A673 (cell line): Measurements from ENCODE around the gene DNAH8.

ENCODE experiments used
- EZH2 ChIP-seq: fragments of 200-600 bp; sonication (generic); IDR thresholded peaks from 2 replicates; pipeline ENCODE4 v1.6.1; 2017; ENCODE audit warnings: borderline replicate concordance, low read depth, mild to moderate bottlenecking, mixed read lengths, antibody characterized with exemption, low read length; ENCODE audit not compliant: poor library complexity, severe bottlenecking
- TF ChIP-seq, protein P1 (sequence below): fragments of 300-800, 200-600 bp; sonication (generic); conservative IDR thresholded peaks from 2 replicates; pipeline ENCODE4 v1.5.1; 2017; ENCODE audit warnings: low read depth, mild to moderate bottlenecking, antibody characterized with exemption, low read length, moderate library complexity, mixed read lengths

DNA sequence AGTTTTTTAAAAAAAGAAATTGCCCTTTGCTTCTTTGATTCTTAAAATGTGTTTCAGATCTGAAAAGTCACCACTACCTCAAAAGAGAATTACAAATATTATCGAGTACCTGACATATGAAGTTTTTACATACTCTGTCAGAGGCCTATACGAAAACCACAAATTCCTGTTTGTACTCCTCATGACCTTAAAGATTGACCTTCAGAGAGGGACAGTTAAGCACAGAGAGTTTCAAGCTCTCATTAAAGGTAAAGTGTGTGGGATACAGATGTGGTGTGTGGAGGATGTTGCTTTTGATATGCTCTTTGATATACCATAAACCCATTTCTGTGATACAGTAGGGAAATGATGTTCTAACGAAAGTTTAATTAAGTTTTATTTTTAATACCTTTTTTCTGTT, 223.6 kb downstream of the DNAH8 start:
- TF ChIP-seq, protein P1, sequence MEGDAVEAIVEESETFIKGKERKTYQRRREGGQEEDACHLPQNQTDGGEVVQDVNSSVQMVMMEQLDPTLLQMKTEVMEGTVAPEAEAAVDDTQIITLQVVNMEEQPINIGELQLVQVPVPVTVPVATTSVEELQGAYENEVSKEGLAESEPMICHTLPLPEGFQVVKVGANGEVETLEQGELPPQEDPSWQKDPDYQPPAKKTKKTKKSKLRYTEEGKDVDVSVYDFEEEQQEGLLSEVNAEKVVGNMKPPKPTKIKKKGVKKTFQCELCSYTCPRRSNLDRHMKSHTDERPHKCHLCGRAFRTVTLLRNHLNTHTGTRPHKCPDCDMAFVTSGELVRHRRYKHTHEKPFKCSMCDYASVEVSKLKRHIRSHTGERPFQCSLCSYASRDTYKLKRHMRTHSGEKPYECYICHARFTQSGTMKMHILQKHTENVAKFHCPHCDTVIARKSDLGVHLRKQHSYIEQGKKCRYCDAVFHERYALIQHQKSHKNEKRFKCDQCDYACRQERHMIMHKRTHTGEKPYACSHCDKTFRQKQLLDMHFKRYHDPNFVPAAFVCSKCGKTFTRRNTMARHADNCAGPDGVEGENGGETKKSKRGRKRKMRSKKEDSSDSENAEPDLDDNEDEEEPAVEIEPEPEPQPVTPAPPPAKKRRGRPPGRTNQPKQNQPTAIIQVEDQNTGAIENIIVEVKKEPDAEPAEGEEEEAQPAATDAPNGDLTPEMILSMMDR, result no peak
- no peak for TF ChIP-seq EZH2
